HCT116 (cell line): ENCODE data around the gene SETD3.

Experiments
- CEBPB ChIP-seq: IDR thresholded peaks from 2 replicates; pipeline ENCODE4 v1.6.1; 2012; ENCODE audit warnings: low read depth
- CTCF ChIP-seq, 3 experiments: fragments of 200-600 bp in 1 of 3; sonication (generic) in 1 of 3; IDR thresholded peaks in 2 of 3; conservative IDR thresholded peaks in 1 of 3; 2 replicates each; pipeline ENCODE4 v1.5.1; 2012 to 2017; ENCODE audit warnings: low read depth in 2 of 3, low read length in 2 of 3, antibody characterized with exemption in 1 of 3, borderline replicate concordance in 1 of 3, control low read depth in 1 of 3, mild to moderate bottlenecking in 1 of 3, mixed read lengths in 1 of 3, mixed run types in 1 of 3, moderate library complexity in 1 of 3; ENCODE audit not compliant: insufficient read depth in 1 of 3
- EZH2 ChIP-seq: fragments of 200-600 bp; sonication (generic); IDR thresholded peaks from 2 replicates; pipeline ENCODE4 v1.6.1; 2017; ENCODE audit warnings: antibody characterized with exemption, mixed run types
- EZH2phosphoT487 ChIP-seq: fragments of 200-600 bp; IDR thresholded peaks from 2 replicates; pipeline ENCODE4 v1.6.1; 2018; ENCODE audit warnings: antibody characterized with exemption, borderline replicate concordance
- JUND ChIP-seq: IDR thresholded peaks from 2 replicates; pipeline ENCODE4 v1.6.1; 2012
- POLR2A ChIP-seq: IDR thresholded peaks from 2 replicates; pipeline ENCODE4 v1.7.0; 2011; ENCODE audit warnings: borderline replicate concordance; ENCODE audit not compliant: insufficient read depth, insufficient read length; ENCODE audit errors: extremely low read depth
- RAD21 ChIP-seq: IDR thresholded peaks from 2 replicates; pipeline ENCODE4 v1.6.1; 2012; ENCODE audit warnings: low read depth, mild to moderate bottlenecking
- REST ChIP-seq: IDR thresholded peaks from 2 replicates; pipeline ENCODE4 v1.6.1; 2012; ENCODE audit warnings: low read depth
- SP1 ChIP-seq: IDR thresholded peaks from 2 replicates; pipeline ENCODE4 v1.6.1; 2012; ENCODE audit warnings: low read depth
- SRF ChIP-seq: IDR thresholded peaks from 2 replicates; pipeline ENCODE4 v1.6.1; 2012; ENCODE audit warnings: low read depth
- YY1 ChIP-seq: IDR thresholded peaks from 2 replicates; pipeline ENCODE4 v1.6.1; 2011; ENCODE audit warnings: low read length, low read depth, moderate library complexity, mild to moderate bottlenecking; ENCODE audit not compliant: insufficient replicate concordance; ENCODE audit errors: extremely low read depth
- TF ChIP-seq, protein P1 (sequence below): IDR thresholded peaks from 2 replicates; pipeline ENCODE4 v1.6.1; 2012

GRCh38 chr14:99441918-99442317 lies 38.7 kb downstream of the SETD3 start:
- TF ChIP-seq SP1 (no peak), CTCF (IDR thresholded peaks at IDR 0.05 in 2 of 3, conservative IDR thresholded peaks at IDR 0.05 in 1 of 3; ENCODE audit: borderline replicate concordance in 1 of 3, insufficient read depth in 1 of 3, low read depth in 2 of 3, low read length in 2 of 3) (no peak), YY1 (no peak), SRF (no peak), CEBPB (no peak), REST (no peak), RAD21 (no peak), POLR2A (no peak), JUND (no peak), EZH2 (no peak), EZH2phosphoT487 (no peak)
- TF ChIP-seq, protein P1, sequence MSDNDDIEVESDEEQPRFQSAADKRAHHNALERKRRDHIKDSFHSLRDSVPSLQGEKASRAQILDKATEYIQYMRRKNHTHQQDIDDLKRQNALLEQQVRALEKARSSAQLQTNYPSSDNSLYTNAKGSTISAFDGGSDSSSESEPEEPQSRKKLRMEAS = no peak
